Eye (tissue), 1 donor: ENCODE data around the gene MROH2A.

Experiments used
- DNase-seq: peaks from one replicate; pipeline ENCODE4 v3.0.0-alpha.2; 2015

Gene MROH2A

GRCh38 chr2:233819884-233820773 lies 42.0 kb downstream of the MROH2A start:
- no peak for DNase-seq

- DNase-seq = no peak
Measured at GRCh38 chr2:233820774-233821105, 42.6 kb downstream of the MROH2A start.

- no peak for DNase-seq
Measured at GRCh38 chr2:233821196-233821595, 43.1 kb downstream of the MROH2A start.

- no peak for DNase-seq
Measured at GRCh38 chr2:233821709-233822100, 43.6 kb downstream of the MROH2A start.

- no peak for DNase-seq
Measured at GRCh38 chr2:233822101-233822771, 44.1 kb downstream of the MROH2A start.

- no peak for DNase-seq
Measured at GRCh38 chr2:233822781-233823730, 44.9 kb downstream of the MROH2A start.

- DNase-seq = no peak
Measured at GRCh38 chr2:233823731-233824121, 45.6 kb downstream of the MROH2A start.

GRCh38 chr2:233824373-233824772 lies 46.2 kb downstream of the MROH2A start:
- no peak for DNase-seq

- no peak for DNase-seq
Measured at GRCh38 chr2:233828546-233829192, 50.5 kb downstream of the MROH2A start.

GRCh38 chr2:233829193-233830110 lies 51.3 kb downstream of the MROH2A start:
- no peak for DNase-seq

GRCh38 chr2:233830111-233830802 lies 52.1 kb downstream of the MROH2A start:
- no peak for DNase-seq

GRCh38 chr2:233831011-233831721 lies 53.0 kb downstream of the MROH2A start:
- DNase-seq = peak; percentile 32

- DNase-seq = no peak
Measured at GRCh38 chr2:233831861-233832260, 53.7 kb downstream of the MROH2A start.

GRCh38 chr2:233832414-233832813 lies 54.3 kb downstream of the MROH2A start:
- DNase-seq = no peak

- DNase-seq = peak; percentile 73
Measured at GRCh38 chr2:233832869-233833311, 54.8 kb downstream of the MROH2A start.

GRCh38 chr2:233833345-233833744 lies 55.2 kb downstream of the MROH2A start:
- DNase-seq = no peak

GRCh38 chr2:233835230-233836186 lies 57.4 kb downstream of the MROH2A start:
- DNase-seq = no peak

- DNase-seq = no peak
Measured at GRCh38 chr2:233836359-233836758, 58.2 kb downstream of the MROH2A start.

GRCh38 chr2:233837694-233838229 lies 59.6 kb downstream of the MROH2A start:
- DNase-seq = no peak
